ENCODE results near the gene NBAS. TPM values are rescaled to one million over a fixed set of nuclear protein-coding genes. Genes with fewer than 3 reads are reported as not detected.

The NBAS gene
- total and polyA plus RNA-seq, 2 of the 4 experiments (the other 2 are of a cell fraction) = 22.3 to 105 TPM

GRCh38 chr2:15191789-15192188 is 369.3 kb downstream of the NBAS start:
- Histone ChIP-seq H3K36me3 (ENCODE audit: control insufficient read depth, insufficient read depth, low read length) (no peaks in the 10 kb centered on the region), H3K18ac (ENCODE audit: low read depth, low read length) (no peak overlapping the region), H3K27me3 (ENCODE audit: control insufficient read depth, insufficient read depth, low read length) (no peaks in the 10 kb centered on the region), H3K27ac (ENCODE audit: insufficient read depth, low read length) (no peak overlapping the region), H2AFZ (replicated peaks; ENCODE audit: low read length, poor library complexity) (no peak overlapping the region), H4K8ac (ENCODE audit: low read depth in 2 of 2, low read length in 2 of 2) (no peak overlapping the region), H3K79me1 (ENCODE audit: low read depth in 1 of 2, low read length in 2 of 2) (no peaks in the 10 kb centered on the region), H2BK5ac (ENCODE audit: low read depth, low read length, poor library complexity, severe bottlenecking) (no peak overlapping the region), H2BK15ac (ENCODE audit: low read depth, low read length) (no peak overlapping the region), H3K4me3 (ENCODE audit: insufficient read depth, low read depth, low read length) (no peak overlapping the region), H3K14ac (replicated peaks; ENCODE audit: low read depth, low read length) (no peak overlapping the region), H3K4me1 (ENCODE audit: control insufficient read depth, insufficient read depth, low read length) (no peaks in the 10 kb centered on the region), H4K5ac (ENCODE audit: low read depth, low read length) (no peak overlapping the region), H2AK9ac (replicated peaks; ENCODE audit: low read depth, low read length, poor library complexity) (no peak overlapping the region), H3K4me2 (ENCODE audit: low read depth, low read length) (no peak overlapping the region), H4K20me1 (ENCODE audit: insufficient read depth, low read length) (no peaks in the 10 kb centered on the region), H3K9me1 (ENCODE audit: insufficient read depth, low read length) (peaks cover 3% of the 10 kb centered on the region; the same call in 1 of the 2 replicates), H3K56ac (ENCODE audit: extremely low read depth, insufficient read depth, low read length) (no peak overlapping the region), H3K9me3 (ENCODE audit: control insufficient read depth, insufficient read depth, low read length) (no peaks in the 10 kb centered on the region), H2AK5ac (ENCODE audit: low read depth, low read length) (no peak overlapping the region), H2BK20ac (ENCODE audit: low read depth, low read length) (no peak overlapping the region), H4K91ac (ENCODE audit: insufficient read depth, low read depth, low read length) (no peak overlapping the region), H3K4ac (ENCODE audit: low read depth, low read length) (no peak overlapping the region), H3K23ac (ENCODE audit: low read depth, low read length) (no peak overlapping the region), H3K9ac (ENCODE audit: low read depth, low read length) (no peak overlapping the region), H2BK120ac (ENCODE audit: low read depth, low read length) (no peak overlapping the region)
- ChIA-PET CTCF (interaction anchor here (0.6 to 1.1 kb wide), 3 partner anchors 60 to 783 kb away, joined by 3 to 4 read pairs (median 3); no protein-coding TSS in a partner anchor), POLR2A (ENCODE audit: unreplicated experiment) (no interaction called here)
- no peak for DNase-seq
- TF ChIP-seq RCOR1 (IDR thresholded peaks at IDR 0.05; ENCODE audit: insufficient replicate concordance, low read length) (no peak), RAD21 (IDR thresholded peaks at IDR 0.05; ENCODE audit: low read length) (no peak), CHD1 (IDR thresholded peaks at IDR 0.05; ENCODE audit: low read depth, low read length) (no peak), FOS (IDR thresholded peaks at IDR 0.05; ENCODE audit: low read depth, low read length) (no peak), BHLHE40 (IDR thresholded peaks at IDR 0.05; ENCODE audit: low read depth, low read length) (no peak), ELK1 (IDR thresholded peaks at IDR 0.05; ENCODE audit: borderline replicate concordance, low read depth, low read length) (no peak), MAFK (IDR thresholded peaks at IDR 0.05; ENCODE audit: low read depth, low read length) (no peak), CEBPB (IDR thresholded peaks at IDR 0.05; ENCODE audit: low read depth, low read length) (no peak)
- TF ChIP-seq, protein P1, sequence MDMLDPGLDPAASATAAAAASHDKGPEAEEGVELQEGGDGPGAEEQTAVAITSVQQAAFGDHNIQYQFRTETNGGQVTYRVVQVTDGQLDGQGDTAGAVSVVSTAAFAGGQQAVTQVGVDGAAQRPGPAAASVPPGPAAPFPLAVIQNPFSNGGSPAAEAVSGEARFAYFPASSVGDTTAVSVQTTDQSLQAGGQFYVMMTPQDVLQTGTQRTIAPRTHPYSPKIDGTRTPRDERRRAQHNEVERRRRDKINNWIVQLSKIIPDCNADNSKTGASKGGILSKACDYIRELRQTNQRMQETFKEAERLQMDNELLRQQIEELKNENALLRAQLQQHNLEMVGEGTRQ (IDR thresholded peaks at IDR 0.05; ENCODE audit: low read depth, low read length) = no peak
- ATAC-seq (ENCODE audit: low read depth) = no peak
- dilution Hi-C loops (cut with HindIII; ENCODE audit: low sequenced_read_pairs, unreplicated experiment) (no loop called here), intact Hi-C loops (cut with micrococcal nuclease) (no loop called here), in situ Hi-C loops (cut with MboI; ENCODE audit: low sequenced_read_pairs) (no loop called here)
- WGBS, 2 experiments (ENCODE audit: extremely low coverage in 2 of 2, insufficient read length in 1 of 2) = 100% methylated on average over 1 of the region's 4 CpGs; no CpG with 5 or more reads in 1 of the 2 experiments
- no TSS peak for BruUV-seq (replicated peaks)

All from IMR-90 (cell line).